GM21381 (cell line): ENCODE measurements around the gene HES4.
"Not testable (repeated sequence)": the region's sequence is repeated elsewhere in the genome, so short reads cannot be mapped to it uniquely, and the experiment has no call there.

Experiments
- ATAC-seq: cut with Tn5 transposase; IDR thresholded peaks from one replicate; pipeline ENCODE4 v1.9.1; 2021; ENCODE audit warnings: mild to moderate bottlenecking, moderate library complexity; ENCODE audit not compliant: unreplicated experiment

HES4 gene

DNA sequence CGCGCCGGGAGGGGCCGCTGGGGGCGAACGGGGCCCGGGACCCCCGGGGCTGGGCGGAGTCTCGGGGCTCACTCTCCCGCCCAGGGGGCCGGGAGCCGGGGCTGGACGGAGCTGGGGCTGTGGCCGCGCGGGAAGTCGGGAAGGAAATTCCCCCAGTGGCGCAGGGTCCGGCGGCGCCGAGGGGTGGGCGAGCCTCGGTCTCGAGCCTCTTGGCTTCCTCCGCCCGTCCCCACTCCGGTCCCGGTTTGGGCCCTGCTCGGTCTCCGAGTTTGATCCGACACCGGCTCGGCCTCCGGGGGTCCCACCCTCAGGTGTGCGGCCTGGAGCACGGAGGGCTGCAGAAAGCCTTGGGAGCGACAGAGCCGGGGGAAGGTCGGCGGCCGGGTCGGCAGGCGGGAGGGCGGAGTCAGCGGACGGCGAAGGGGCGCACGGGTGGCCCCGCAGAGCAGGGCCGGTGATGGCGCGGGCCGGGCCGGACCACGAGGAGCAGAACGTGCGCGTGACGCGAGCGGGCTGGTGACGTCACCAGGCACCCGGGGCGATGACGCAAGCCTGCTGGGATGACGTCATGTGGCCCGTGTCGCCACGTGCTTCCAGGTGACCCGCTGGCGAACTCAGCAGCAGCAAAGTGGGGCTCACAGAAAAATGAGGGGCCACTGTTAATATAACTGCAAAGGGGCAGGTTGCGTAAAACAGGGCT lies 610 bp upstream of the HES4 start:
- ATAC-seq, result peak; percentile 22

DNA sequence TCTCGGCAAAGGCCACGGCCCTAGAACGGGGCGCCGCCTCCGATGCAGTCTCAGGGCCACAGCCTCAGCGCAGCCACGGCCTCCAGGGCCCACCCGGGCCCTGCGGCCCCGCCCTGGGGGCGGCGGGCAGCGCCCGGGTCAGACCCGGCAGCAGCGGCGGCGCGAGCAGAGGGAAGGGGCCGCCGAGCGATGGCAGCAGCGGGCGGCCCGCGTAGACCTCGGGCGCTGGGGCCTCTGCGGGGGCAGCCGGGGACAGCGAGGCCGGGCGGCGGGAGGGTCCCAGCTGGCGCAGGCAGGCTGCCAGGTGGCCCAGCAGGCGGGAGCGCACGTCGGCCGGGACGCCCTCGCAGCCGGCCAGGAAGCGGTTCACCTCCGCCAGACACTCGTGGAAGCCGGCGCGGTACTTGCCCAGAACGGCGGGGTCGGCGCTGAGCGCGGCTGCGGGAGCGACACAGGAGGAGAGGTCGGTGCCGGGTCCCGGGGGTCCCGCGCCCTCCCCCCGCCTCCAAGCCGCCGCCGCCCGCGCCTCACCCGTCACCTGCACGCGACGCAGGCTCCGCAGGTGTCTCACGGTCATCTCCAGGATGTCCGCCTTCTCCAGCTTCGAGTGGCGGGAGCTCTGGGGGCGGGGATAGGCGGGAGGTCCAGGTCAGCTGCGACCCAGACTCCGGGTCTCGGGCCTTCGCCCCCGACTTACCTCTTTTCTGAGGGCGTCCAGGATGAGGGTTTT lies 737 bp downstream of the HES4 start:
- ATAC-seq, result peak; percentile 2

DNA sequence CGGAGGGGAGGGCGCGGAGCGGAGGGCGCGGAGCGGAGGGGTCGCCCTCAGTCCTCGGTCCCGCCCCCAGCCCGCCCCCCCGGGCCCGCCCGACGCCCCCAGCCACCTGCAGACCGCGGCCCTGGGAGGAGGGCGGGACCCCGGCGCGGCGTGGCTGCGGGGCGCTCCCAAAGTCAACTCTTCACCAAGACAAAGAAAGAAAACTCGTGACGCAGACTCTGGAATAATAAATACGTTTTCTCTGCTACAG lies 1.2 kb downstream of the HES4 start:
- no peak for ATAC-seq

DNA sequence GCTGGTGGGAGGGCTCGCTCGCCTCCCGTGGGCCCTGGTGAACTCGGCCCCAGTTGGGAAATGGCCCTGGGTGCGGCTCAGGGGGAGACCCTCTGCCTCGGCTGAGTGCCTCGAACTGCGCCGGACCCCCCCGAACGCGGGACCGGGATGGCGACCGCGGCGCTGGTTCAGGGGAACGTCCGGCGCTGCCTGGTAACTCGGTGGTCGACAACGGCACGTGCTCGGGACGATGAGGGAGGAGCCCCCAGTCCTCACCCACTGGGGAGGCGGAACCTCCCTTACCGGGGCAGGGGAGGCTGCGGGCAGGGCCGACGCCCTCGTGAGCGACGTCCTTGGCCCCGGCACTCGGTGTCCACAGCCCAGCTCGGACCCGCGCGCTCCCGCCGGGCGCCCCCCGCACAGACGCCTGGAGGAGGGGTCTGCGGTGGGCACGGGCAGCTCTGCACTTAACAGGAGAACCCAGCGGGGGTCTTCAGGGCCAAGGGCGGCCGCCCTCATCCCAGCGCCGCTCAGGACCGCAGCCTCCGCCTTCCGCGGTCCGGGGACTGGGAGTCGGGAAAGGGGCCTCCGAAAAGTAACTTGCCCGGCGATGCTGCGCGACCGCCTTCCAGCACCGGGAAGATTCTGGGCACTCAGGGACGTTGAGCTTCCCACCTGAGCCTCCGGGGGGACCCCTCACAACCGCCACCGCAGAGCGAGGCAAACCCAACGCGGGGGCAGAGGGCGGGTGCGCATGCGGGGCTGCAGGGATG lies 1.7 kb downstream of the HES4 start:
- ATAC-seq, result no peak

DNA sequence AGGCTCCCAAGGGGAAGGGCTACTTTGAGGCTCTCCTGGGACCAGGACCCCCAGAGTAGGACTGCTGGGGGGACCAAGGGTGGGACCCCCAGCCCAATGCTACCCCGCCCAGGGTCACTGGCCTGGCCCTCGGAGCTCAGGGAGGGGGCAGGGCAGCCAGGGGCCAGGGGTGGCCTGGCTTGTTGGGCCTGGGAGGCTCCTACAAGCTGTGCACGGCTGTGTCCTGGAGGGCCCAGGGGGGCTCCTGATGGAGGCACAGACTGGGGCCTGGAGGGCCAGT lies 2.2 kb downstream of the HES4 start:
- no peak for ATAC-seq

DNA sequence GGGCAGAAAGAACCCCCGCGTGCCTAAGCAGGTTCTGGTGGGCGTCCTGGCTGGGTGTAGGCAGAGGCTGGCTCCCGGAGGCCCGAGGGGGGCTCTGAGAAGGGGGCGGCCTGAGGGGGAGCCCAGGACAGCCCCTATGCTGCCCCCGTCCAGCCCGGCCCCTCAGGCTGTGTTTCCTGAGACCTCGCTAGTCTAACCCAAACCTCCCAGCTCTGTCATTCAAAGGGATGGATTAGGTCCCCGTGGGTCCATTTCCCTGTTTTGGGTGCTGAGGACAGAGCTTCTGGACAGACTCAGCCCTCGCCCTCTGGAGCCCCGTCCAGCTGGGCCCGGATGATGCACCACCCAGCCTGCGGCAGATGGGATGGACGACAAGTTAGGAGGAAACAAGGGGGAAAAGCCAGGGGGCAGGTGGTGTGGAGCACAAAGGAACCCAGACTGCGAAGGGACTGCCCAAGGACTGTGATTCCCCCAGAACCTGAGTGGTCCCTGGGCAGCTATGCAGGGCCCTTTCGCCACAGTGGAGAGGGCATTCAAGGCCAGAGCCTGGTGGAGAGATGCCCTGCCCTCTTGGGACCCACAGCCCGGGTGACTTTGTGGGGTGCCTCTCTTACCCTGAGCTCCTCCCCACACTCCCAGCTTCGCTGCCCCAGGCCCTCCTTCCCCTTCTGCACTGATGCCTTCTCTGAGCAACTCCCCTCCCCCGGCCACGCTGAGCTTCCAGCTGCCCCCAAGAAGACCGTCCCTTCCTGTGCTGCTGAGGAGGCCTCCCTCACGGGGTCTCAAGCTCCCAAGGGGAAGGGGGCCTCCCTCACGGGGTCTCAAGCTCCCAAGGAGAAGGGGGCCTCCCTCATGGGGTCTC lies 2.8 kb downstream of the HES4 start:
- ATAC-seq, result no peak

DNA sequence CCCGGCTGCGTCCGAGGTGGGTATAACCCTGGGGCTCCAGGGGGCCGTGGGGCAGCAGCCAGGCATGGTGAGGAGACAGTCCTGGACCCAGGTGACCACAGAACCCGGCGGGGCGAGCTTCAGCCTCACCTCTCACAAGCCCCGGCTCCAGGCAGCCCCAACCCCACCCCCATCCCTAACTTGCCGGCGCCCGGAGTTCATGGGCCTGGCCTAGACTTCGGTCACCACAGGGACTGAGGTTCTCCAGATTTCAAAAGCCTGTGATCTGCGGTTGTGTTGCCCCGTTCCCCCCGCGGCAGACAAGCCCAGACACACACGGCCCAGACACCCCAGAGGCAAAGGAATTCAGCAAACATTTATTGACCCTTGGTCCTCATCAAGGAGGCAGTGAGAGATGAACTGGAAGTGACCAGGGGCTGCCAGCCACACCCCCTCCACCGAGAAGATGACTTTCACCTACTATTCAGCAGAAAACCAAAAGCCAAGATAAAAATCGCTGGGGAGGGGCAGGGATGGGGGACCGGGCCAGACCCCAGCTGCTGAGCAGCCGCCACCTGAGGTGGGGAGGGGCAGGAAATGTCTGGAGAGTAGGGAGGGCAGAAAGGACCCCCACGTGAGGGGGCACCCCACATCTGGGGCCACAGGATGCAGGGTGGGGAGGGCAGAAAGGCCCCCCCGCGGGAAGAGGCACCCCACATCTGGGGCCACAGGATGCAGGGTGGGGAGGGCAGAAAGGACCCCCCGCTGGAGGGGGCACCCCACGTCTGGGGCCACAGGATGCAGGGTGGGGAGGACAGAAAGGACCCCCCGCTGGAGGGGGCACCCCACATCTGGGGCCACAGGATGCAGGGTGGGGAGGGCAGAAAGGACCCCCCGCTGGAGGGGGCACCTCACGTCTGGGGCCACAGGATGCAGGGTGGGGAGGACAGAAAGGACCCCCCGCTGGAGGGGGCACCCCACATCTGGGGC lies 3.9 kb downstream of the HES4 start:
- ATAC-seq, result no peak

DNA sequence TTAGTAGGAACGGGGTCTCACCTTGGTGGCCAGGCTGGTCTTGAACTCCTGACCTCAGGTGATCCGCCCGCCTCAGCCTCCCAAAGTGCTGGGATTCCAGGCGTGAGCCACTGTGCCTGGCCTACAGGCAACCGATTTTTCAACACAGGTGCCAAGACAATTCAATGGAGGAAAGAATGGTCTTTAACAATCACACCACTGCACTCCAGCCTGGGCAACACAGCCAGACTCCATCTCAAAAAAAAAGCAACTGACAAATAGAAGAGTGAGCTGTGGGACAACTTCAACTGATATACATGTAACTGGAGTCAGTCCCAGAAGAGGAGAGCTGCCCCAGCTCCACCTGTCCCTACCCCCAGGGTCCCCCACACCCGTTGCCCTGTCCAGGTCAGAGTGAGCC lies 5.4 kb downstream of the HES4 start:
- ATAC-seq, result not testable (repeated sequence)

DNA sequence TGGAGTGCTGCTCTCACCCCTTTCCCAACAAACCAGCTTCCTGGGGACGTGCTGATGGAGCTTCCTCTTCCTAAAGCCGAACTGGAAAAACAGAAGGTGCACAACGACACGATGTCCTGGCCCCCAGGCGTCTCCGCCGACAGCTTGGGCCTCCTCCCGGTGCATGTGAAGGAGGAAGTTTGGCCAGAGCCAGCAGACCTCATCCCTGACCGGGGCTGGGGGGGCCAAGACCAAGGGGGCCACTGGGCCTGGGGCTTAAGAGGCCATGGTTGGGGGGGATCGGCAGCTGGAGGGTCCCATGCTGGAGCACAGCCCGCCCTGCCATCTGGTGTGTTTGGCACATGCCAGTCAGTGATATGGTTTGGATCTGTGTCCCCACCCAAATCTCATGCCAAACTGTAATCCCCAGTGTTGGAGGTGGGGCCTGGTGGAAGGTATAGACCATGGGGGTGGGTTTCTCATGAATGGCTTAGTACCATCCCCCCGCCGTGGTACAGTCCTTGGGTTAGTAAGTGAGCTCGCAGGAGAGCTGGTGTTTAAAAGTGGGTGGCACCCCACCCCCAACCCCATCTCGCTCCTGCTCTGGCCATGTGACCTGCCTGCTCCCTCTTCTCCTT lies 6.4 kb downstream of the HES4 start:
- ATAC-seq, result no peak

DNA sequence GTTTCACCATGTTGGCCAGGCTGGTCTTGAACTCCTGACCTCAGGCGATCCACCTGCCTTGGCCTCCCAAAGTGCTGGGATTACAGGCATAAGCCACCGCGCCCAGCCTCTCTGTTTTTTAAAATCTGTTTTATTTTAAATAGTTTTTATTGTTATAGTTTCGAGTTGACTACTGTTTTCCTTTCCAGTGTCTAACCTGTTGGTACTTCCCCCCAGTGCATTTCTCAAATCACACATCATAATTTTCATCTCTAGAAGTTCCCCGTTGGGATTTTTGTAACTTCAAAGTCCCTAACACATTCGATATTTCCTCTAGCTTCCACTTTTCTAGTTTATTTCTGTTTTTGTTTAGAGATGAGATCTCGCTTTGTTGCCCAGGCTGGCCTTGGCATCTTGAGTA lies 7.5 kb downstream of the HES4 start:
- ATAC-seq, result no peak

DNA sequence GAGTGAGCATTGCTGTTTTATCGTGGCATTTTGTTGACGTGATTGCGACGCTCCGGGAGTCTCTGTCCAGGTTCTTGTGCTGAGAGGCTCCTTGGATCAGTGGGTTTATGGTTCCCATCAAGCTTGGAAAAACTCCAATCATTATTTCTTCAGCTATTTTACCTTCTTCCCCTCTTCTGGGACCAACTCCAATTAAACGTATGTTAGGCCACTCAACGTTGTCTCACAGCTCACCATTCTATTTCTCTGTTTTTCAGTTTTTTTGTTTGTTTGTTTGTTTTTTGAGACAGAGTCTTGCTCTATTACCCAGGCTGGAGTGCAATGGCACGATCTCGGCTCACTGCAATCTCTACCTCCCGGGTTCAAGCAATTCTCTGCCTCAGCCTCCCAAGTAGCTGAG lies 8.0 kb downstream of the HES4 start:
- ATAC-seq, result no peak

DNA sequence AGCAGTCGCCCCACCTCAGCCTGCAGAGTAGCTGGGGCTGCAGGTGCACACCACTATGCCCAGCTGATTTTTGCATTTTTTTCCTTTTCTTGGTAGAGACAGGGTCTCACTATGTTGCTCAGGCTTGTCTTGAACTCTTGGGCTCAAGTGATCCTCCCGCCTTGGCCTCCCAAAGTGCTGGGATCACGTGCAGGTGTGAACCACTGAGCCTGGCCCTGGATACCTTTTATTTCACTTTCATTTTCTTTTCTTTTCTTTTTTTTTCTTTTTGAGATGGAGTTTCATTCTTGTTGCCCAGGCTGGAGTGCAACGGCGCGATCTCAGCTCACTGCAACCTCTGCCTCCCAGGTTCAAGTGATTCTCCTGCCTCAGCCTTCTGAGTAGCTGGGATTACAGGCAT lies 8.6 kb downstream of the HES4 start:
- ATAC-seq, result not testable (repeated sequence)

DNA sequence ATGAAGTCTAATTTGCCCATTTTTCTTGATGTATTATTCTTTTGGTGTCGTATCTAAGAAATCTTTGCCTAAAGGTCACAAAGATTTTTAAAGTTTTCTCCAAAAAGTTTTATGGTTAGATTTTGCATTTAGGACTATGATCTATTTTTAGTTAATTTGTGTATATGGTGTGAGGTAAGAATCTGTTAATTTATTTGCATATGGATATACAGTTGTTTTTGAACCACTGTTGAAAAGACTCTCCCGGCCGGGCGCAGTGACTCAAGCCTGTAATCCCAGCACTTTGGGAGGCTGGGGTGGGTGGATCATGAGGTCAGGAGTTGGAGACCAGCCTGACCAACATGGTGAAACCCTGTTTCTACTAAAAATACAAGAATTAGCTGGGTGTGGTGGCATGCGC lies 11.8 kb downstream of the HES4 start:
- not testable (repeated sequence) for ATAC-seq

DNA sequence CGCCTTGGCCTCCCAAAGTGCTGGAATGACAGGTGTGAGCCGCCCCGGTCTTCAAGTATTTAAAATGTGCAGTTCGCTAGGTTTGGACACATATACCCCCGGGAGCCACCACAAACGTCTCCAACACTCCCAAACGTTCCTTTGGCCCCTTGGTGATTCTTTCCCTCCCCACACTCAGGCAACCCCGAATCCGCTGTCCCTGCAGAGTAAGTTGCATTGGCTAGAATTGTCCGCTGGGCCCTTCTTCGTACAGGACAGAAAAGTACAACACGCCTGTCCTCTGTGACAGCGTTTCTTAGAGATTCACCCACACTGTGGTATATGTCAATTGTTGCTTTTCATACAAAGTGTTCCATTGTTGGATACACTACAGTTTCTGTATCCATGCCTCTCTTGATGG lies 14.8 kb downstream of the HES4 start:
- ATAC-seq, result no peak

DNA sequence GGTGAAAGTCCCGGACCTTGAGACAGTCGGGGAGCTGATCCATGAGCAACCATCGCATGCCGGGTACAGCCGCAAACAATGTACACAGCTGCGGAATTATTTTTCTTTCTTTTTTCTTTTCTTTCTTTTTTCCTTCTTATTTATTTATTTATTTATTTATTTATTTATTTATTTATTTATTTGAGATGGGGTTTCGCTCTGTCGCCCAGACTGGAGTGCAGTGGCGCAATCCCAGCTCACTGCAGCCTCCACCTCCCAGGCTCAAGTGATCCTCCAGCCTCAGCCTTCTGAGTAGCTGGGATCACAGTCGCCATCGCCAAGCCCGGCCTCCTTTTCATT lies 15.5 kb downstream of the HES4 start:
- ATAC-seq, result no peak

DNA sequence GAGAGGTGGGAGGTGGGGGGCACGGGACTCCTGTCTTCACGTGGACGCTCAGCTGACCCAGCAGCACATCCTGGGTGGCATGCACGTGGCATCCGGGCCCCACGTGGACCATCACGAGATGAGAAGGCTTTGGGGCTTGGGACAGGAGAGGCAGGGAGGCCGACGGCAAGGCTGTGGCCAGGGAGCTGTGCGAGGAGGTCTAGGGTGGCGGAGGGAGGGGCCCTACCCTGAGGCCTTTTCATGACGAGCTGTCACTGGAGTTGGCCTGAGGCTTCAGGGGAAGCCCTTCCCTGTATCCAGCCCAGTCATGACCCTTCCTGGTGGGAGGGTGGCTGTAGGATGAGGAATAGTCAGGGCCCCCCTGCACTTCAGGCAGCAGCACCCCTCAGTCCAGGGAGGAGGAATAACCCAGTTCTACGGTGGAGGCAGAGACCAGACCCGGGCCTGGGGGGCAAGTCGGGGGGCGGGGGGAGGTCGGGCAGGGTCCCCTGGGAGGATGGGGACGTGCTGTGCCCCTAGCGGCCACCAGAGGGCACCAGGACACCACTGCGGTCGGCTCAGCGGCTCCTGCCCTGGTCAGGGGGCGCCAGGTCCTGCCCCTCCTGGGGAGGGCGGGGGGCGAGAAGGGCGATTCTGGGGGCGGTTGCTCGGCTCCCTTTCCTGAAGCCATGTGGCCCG lies 16.0 kb downstream of the HES4 start:
- ATAC-seq, result no peak

DNA sequence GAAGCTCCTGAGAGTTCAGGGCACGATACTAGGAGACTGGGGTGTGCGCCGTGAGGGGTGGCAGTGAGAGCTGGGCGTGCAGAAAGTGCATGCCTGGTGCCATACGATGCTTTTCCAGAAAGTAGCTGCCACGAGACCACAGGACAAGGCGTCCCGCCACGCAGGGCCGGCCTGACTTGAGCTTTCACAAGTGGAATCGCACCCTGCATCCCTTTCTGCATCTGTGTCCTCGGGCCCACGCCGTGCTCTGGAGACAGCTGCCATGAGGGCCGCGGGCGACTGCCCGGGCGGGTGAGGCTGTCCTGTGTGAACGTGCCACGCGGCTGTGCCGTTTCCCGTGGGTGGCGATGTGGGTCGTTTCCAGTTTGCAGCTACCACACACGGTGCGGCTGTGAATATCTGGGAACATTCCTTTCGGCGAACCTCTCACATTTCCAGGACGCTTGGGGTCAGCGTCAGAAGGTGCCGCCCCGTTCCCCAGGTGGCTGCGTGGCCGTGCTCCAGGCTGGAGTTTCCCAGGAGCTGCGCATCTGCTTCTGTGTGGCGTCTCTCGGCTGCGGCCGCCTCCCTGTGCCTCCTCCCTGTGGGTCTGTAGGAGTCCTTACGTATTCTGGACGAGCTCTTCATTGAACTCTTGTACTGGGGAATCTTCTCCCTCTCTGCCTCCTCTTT lies 17.0 kb downstream of the HES4 start:
- no peak for ATAC-seq

DNA sequence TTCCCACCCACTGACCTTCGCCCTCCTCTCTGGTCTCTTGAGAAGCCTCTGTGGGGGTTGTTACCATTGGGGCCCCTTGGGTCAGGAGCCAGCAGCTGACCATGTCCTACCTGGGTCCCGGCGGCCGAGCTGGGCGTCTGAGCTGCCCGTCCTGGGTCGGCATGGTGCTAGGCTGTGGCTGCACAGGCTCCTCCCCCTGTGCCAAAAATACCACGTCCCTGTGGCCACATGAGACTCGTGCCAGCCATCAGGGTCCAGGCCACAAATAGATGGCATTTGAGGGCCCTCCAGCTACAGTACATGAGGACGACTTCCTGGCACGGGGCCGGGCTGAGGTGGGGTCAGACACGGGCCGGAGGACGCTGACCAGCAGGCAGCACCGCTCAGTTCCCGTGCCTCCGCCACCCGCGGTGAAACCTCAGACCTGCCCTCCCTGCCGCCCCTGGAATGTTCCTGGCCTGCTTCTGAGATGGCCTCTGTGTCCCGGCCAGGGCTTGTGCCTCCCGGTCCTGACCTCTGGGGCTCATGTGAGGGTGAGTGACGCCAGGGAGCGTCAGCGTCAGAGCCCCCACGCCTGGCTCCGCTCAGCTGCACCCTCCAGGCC lies 17.8 kb downstream of the HES4 start, which contains the start of gene PERM1:
Gene PERM1, minus strand, starts transcription at position 139 of the 604 bp plus-strand sequence. CDS start 1,064 bp downstream, outside the sequence.
- ATAC-seq, result no peak
